Activated gamma-delta T cell (primary cell): ENCODE results near the gene ZSCAN10.
"Not testable (repeated sequence)": the region's sequence is repeated elsewhere in the genome, so short reads cannot be mapped to it uniquely, and the experiment has no call there.

Source experiments
- DNase-seq: peaks from one replicate; lab custom pipeline; 2025; lab: John Stamatoyannopoulos, UW

ZSCAN10 gene

GRCh38 chr16:3063625-3064386 is 35.3 kb downstream of the ZSCAN10 start:
- no peak for DNase-seq

GRCh38 chr16:3062553-3062952 is 36.5 kb downstream of the ZSCAN10 start:
- no peak for DNase-seq

- no peak for DNase-seq
These were observed 38.6 kb downstream of the ZSCAN10 start for GRCh38 chr16:3060339-3061127.

GRCh38 chr16:3059723-3060242 is 39.3 kb downstream of the ZSCAN10 start:
- DNase-seq: no peak

- peak; percentile 81 for DNase-seq
These were observed 39.9 kb downstream of the ZSCAN10 start for GRCh38 chr16:3059041-3059722.

- no peak for DNase-seq
These were observed 40.7 kb downstream of the ZSCAN10 start for GRCh38 chr16:3058139-3059030.

- DNase-seq: no peak
These were observed 41.6 kb downstream of the ZSCAN10 start for GRCh38 chr16:3057181-3058138.

- DNase-seq: no peak
These were observed 42.5 kb downstream of the ZSCAN10 start for GRCh38 chr16:3056336-3057180.

- DNase-seq: not testable (repeated sequence)
These were observed 43.4 kb downstream of the ZSCAN10 start for GRCh38 chr16:3055734-3056115.

- no peak for DNase-seq
These were observed 43.9 kb downstream of the ZSCAN10 start for GRCh38 chr16:3054965-3055733.

GRCh38 chr16:3053330-3053710 is 45.8 kb downstream of the ZSCAN10 start:
- not testable (repeated sequence) for DNase-seq

- DNase-seq: not testable (repeated sequence)
These were observed 46.3 kb downstream of the ZSCAN10 start for GRCh38 chr16:3052571-3053329.

- no peak for DNase-seq
These were observed 47.6 kb downstream of the ZSCAN10 start for GRCh38 chr16:3051494-3051893.

- no peak for DNase-seq
These were observed 48.1 kb downstream of the ZSCAN10 start for GRCh38 chr16:3051009-3051408.

GRCh38 chr16:3050487-3050886 is 48.6 kb downstream of the ZSCAN10 start:
- no peak for DNase-seq

GRCh38 chr16:3049921-3050481 is 49.1 kb downstream of the ZSCAN10 start:
- no peak for DNase-seq

- no peak for DNase-seq
These were observed 51.7 kb downstream of the ZSCAN10 start for GRCh38 chr16:3047387-3047720.
